ENCODE measurements around the gene MYCT1. TPM values are rescaled to one million over a fixed set of nuclear protein-coding genes. Genes with fewer than 3 reads are reported as not detected.

The MYCT1 gene
- total and polyA plus RNA-seq, 2 donors (not counting 1 experiment from before 2014, with no cell fraction given): not detected

GRCh38 chr6:152723398-152723797, 25.7 kb downstream of the MYCT1 start:
- Histone ChIP-seq H3K9me3 (ENCODE audit: control extremely low read depth in 1 of 3, control insufficient read depth in 2 of 3, insufficient read depth in 1 of 3, low read length in 2 of 3) (no peaks in the 10 kb centered on the region), H3K27me3 (replicated peaks in 1 of 4; ENCODE audit: control extremely low read depth in 1 of 4, control insufficient read depth in 3 of 4, insufficient read depth in 4 of 4, low read length in 3 of 4) (no peaks in the 10 kb centered on the region), H3K27ac (ENCODE audit: low read length in 2 of 2) (no peak overlapping the region), H3K4me3 (ENCODE audit: control extremely low read depth in 1 of 5, extremely low read depth in 1 of 5, insufficient read depth in 1 of 5, low read depth in 2 of 5, low read length in 4 of 5) (no peak overlapping the region), H3K9ac (ENCODE audit: low read length) (no peak overlapping the region), H3K4me1 (ENCODE audit: control insufficient read depth in 2 of 2, insufficient read depth in 2 of 2, low read length in 2 of 2) (no peaks in the 10 kb centered on the region), H3K79me2 (ENCODE audit: control insufficient read depth, insufficient read depth, low read length) (no peaks in the 10 kb centered on the region), H3K4me2 (replicated peaks; ENCODE audit: low read depth, low read length, poor library complexity, severe bottlenecking) (no peak overlapping the region), H4K20me1 (ENCODE audit: control insufficient read depth, insufficient read depth, low read length, poor library complexity, severe bottlenecking) (no peaks in the 10 kb centered on the region), H2AFZ (ENCODE audit: insufficient read depth, low read depth, low read length, poor library complexity, severe bottlenecking) (no peak overlapping the region), H3K36me3 (replicated peaks in 1 of 2; ENCODE audit: control extremely low read depth in 1 of 2, control insufficient read depth in 1 of 2, extremely low read depth in 1 of 2, insufficient read depth in 2 of 2, low read length in 1 of 2) (no peaks in the 10 kb centered on the region)
- Mint-ChIP-seq H3K9me3 (ENCODE audit: insufficient read depth) (peaks cover 2% of the 10 kb centered on the region), H3K27ac (no peak overlapping the region), H3K4me1 (no peaks in the 10 kb centered on the region), H3K4me3 (no peak overlapping the region), H3K27me3 (no peaks in the 10 kb centered on the region)
- ATAC-seq (ENCODE audit: low read depth) (no peak), DNase-seq (no peak)
- ChIA-PET POLR2A (no interaction called here), CTCF (no interaction called here)
- WGBS (ENCODE audit: insufficient coverage): no CpG with 5 or more reads among the region's 1 CpG
- TF ChIP-seq EZH2 (IDR thresholded peaks at IDR 0.05; ENCODE audit: borderline replicate concordance, insufficient read depth, low read depth, low read length, poor library complexity, severe bottlenecking) (no peak), CTCF (IDR thresholded peaks at IDR 0.05) (no peak)
- intact Hi-C loops (cut with micrococcal nuclease): no loop called here

GRCh38 chr6:152726313-152726712, 28.6 kb downstream of the MYCT1 start:
- no peak overlapping the region for H3K27ac Mint-ChIP-seq
- DNase-seq: no peak
- no peak overlapping the region for H3K9ac ChIP-seq (ENCODE audit: low read length)
- H3K36me3 ChIP-seq (replicated peaks in 1 of 2; ENCODE audit: control extremely low read depth in 1 of 2, control insufficient read depth in 1 of 2, extremely low read depth in 1 of 2, insufficient read depth in 2 of 2, low read length in 1 of 2): no peaks in the 10 kb centered on the region
- no peaks in the 10 kb centered on the region for H3K4me1 Mint-ChIP-seq
- no peak overlapping the region for H3K4me3 Mint-ChIP-seq
- H3K4me2 ChIP-seq (replicated peaks; ENCODE audit: low read depth, low read length, poor library complexity, severe bottlenecking): no peak overlapping the region
- no peak for ATAC-seq (ENCODE audit: low read depth)
- ChIA-PET POLR2A (no interaction called here), CTCF (no interaction called here)
- no peaks in the 10 kb centered on the region for H3K27me3 ChIP-seq (replicated peaks in 1 of 4; ENCODE audit: control extremely low read depth in 1 of 4, control insufficient read depth in 3 of 4, insufficient read depth in 4 of 4, low read length in 3 of 4)
- H2AFZ ChIP-seq (ENCODE audit: insufficient read depth, low read depth, low read length, poor library complexity, severe bottlenecking): no peak overlapping the region
- WGBS (ENCODE audit: insufficient coverage): 50% methylated on average over 2 of the region's 4 CpGs
- intact Hi-C loops (cut with micrococcal nuclease): no loop called here
- TF ChIP-seq EZH2 (IDR thresholded peaks at IDR 0.05; ENCODE audit: borderline replicate concordance, insufficient read depth, low read depth, low read length, poor library complexity, severe bottlenecking) (no peak), CTCF (IDR thresholded peaks at IDR 0.05) (no peak)
- no peaks in the 10 kb centered on the region for H3K27me3 Mint-ChIP-seq
- no peaks in the 10 kb centered on the region for H4K20me1 ChIP-seq (ENCODE audit: control insufficient read depth, insufficient read depth, low read length, poor library complexity, severe bottlenecking)
- no peak overlapping the region for H3K4me3 ChIP-seq (ENCODE audit: control extremely low read depth in 1 of 5, extremely low read depth in 1 of 5, insufficient read depth in 1 of 5, low read depth in 2 of 5, low read length in 4 of 5)
- H3K4me1 ChIP-seq (ENCODE audit: control insufficient read depth in 2 of 2, insufficient read depth in 2 of 2, low read length in 2 of 2): no peaks in the 10 kb centered on the region
- H3K9me3 ChIP-seq (ENCODE audit: control extremely low read depth in 1 of 3, control insufficient read depth in 2 of 3, insufficient read depth in 1 of 3, low read length in 2 of 3): no peaks in the 10 kb centered on the region
- H3K27ac ChIP-seq (ENCODE audit: low read length in 2 of 2): no peak overlapping the region
- H3K9me3 Mint-ChIP-seq (ENCODE audit: insufficient read depth): peaks cover 2% of the 10 kb centered on the region
- no peaks in the 10 kb centered on the region for H3K79me2 ChIP-seq (ENCODE audit: control insufficient read depth, insufficient read depth, low read length)
